Measurements from ENCODE around the gene SNX20.

DNA sequence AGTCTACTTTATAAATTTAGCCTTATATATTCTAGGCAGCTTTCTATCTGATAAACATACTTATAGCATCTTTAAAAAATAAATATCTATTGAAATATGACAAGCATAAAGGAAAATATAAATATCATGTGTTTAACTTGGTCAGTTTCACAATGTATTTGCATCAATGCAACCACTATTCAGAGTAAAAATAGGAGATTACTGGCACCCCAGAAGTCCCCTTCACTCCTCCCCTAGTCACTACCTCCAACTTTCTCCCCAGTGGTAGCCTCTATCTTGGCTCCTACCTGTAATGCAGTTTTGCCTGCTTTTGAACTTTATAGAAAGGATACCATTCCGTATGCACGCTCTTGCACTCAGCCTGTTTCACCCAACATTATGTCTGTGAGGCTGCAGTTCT lies 9.1 kb upstream of the SNX20 start:
- TF ChIP-seq, protein P1, sequence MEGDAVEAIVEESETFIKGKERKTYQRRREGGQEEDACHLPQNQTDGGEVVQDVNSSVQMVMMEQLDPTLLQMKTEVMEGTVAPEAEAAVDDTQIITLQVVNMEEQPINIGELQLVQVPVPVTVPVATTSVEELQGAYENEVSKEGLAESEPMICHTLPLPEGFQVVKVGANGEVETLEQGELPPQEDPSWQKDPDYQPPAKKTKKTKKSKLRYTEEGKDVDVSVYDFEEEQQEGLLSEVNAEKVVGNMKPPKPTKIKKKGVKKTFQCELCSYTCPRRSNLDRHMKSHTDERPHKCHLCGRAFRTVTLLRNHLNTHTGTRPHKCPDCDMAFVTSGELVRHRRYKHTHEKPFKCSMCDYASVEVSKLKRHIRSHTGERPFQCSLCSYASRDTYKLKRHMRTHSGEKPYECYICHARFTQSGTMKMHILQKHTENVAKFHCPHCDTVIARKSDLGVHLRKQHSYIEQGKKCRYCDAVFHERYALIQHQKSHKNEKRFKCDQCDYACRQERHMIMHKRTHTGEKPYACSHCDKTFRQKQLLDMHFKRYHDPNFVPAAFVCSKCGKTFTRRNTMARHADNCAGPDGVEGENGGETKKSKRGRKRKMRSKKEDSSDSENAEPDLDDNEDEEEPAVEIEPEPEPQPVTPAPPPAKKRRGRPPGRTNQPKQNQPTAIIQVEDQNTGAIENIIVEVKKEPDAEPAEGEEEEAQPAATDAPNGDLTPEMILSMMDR (IDR thresholded peaks at IDR 0.05), result no peak
- no peak for TF ChIP-seq POLR2A (IDR thresholded peaks at IDR 0.05)
